ENCODE results near the gene PIERCE2.

Gene PIERCE2

DNA sequence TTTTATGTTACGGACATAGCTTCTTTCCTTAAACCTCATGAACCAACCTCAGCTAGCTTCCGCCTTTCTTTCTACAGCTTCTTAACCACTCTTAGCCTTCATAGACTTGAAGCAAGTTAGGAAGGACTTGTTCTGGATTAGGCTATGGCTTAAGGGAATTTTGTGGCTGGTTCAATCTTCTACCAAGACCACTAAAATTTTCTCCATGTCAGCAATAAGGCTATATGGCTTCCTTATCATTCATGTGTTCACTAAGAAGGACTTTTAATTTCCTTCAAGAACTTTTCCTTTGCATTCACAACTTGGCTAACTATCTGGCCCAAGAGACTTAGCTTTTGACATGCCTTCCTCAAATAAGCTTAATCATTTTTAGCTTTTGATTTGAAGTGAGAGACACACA, 24.6 kb upstream of the PIERCE2 start:
- Histone ChIP-seq H3K4ac (ENCODE audit: low read depth in 1 of 2, low read length in 2 of 2) (no peak overlapping the region), H3K36me3 (ENCODE audit: control insufficient read depth in 1 of 2, insufficient read depth in 2 of 2, low read depth in 1 of 2, low read length in 2 of 2) (peaks cover 8 to 62% of the 10 kb centered on the region in 2 experiments), H4K8ac (ENCODE audit: low read length) (no peak overlapping the region), H2AK5ac (ENCODE audit: low read length, severe bottlenecking) (no peak overlapping the region), H2BK15ac (ENCODE audit: low read depth, poor library complexity, severe bottlenecking) (no peak overlapping the region), H3K27ac (ENCODE audit: low read length, poor library complexity, severe bottlenecking) (no peak overlapping the region), H2AFZ (ENCODE audit: low read depth, low read length) (no peak overlapping the region), H3K4me2 (ENCODE audit: low read length, poor library complexity, severe bottlenecking) (no peak overlapping the region), H2BK120ac (ENCODE audit: low read depth, low read length) (no peak overlapping the region), H3K9me3 (ENCODE audit: control insufficient read depth, low read length) (peaks cover 6% of the 10 kb centered on the region), H3K27me3 (ENCODE audit: control insufficient read depth in 1 of 2, insufficient read depth in 1 of 2, low read length in 2 of 2) (no peaks in the 10 kb centered on the region), H2BK5ac (ENCODE audit: low read depth, low read length, poor library complexity, severe bottlenecking) (no peak overlapping the region), H3K4me3 (ENCODE audit: insufficient read depth in 1 of 2, low read depth in 1 of 2, low read length in 2 of 2) (no peak overlapping the region), H3K14ac (ENCODE audit: low read length in 2 of 2) (no peak overlapping the region), H3K9ac (ENCODE audit: low read length) (no peak overlapping the region), H3K18ac (ENCODE audit: low read depth in 1 of 2, low read length in 2 of 2) (no peak overlapping the region), H2BK12ac (ENCODE audit: low read length in 2 of 2) (no peak overlapping the region), H3K79me1 (replicated peaks; ENCODE audit: low read length, poor library complexity, severe bottlenecking) (peaks cover 5% of the 10 kb centered on the region), H4K91ac (ENCODE audit: low read length) (no peak overlapping the region), H3K23ac (ENCODE audit: low read length in 2 of 2) (no peak overlapping the region), H3K4me1 (ENCODE audit: control insufficient read depth, insufficient read depth, low read depth, low read length) (no peaks in the 10 kb centered on the region)
- WGBS, result 100% methylated on average over 1 of the region's 2 CpGs
- DNase-seq, result no peak

DNA sequence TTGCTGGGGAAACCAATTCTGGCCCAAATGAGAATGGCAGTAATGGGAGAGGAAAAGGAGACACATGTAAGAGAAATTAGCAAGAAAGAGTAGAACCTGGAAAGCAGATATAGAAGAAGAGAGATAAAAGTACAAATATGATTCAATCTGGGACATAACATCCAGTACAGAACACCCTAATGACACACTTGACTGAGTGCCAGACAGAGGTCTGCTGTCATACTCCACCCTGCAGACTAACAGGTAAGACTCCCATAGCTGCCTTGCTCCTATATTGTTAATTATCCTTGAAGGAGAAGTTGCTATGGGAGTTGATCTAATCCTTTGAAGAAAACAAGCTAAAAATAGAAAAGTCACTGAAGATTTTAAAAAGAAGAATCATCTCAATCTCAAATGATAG, 21.3 kb upstream of the PIERCE2 start:
- H2BK5ac ChIP-seq (ENCODE audit: low read depth, low read length, poor library complexity, severe bottlenecking), result no peak overlapping the region
- no peak overlapping the region for H4K91ac ChIP-seq (ENCODE audit: low read length)
- H2BK15ac ChIP-seq (ENCODE audit: low read depth, poor library complexity, severe bottlenecking), result no peak overlapping the region
- peaks cover 6% of the 10 kb centered on the region for H3K9me3 ChIP-seq (ENCODE audit: control insufficient read depth, low read length)
- H3K4me1 ChIP-seq (ENCODE audit: control insufficient read depth, insufficient read depth, low read depth, low read length), result no peaks in the 10 kb centered on the region
- H3K27ac ChIP-seq (ENCODE audit: low read length, poor library complexity, severe bottlenecking), result no peak overlapping the region
- no peak overlapping the region for H4K8ac ChIP-seq (ENCODE audit: low read length)
- H3K18ac ChIP-seq (ENCODE audit: low read depth in 1 of 2, low read length in 2 of 2), result no peak overlapping the region
- H3K27me3 ChIP-seq (ENCODE audit: control insufficient read depth in 1 of 2, insufficient read depth in 1 of 2, low read length in 2 of 2), result no peaks in the 10 kb centered on the region
- no peak overlapping the region for H3K4me3 ChIP-seq (ENCODE audit: insufficient read depth in 1 of 2, low read depth in 1 of 2, low read length in 2 of 2)
- no peak overlapping the region for H2AFZ ChIP-seq (ENCODE audit: low read depth, low read length)
- H3K4me2 ChIP-seq (ENCODE audit: low read length, poor library complexity, severe bottlenecking), result no peak overlapping the region
- no peak overlapping the region for H2BK120ac ChIP-seq (ENCODE audit: low read depth, low read length)
- no peak overlapping the region for H3K14ac ChIP-seq (ENCODE audit: low read length in 2 of 2)
- H3K9ac ChIP-seq (ENCODE audit: low read length), result no peak overlapping the region
- H2AK5ac ChIP-seq (ENCODE audit: low read length, severe bottlenecking), result no peak overlapping the region
- H2BK12ac ChIP-seq (ENCODE audit: low read length in 2 of 2), result no peak overlapping the region
- no peak overlapping the region for H3K23ac ChIP-seq (ENCODE audit: low read length in 2 of 2)
- H3K79me1 ChIP-seq (replicated peaks; ENCODE audit: low read length, poor library complexity, severe bottlenecking), result peaks cover 8% of the 10 kb centered on the region
- no peak for DNase-seq
- H3K36me3 ChIP-seq (ENCODE audit: control insufficient read depth in 1 of 2, insufficient read depth in 2 of 2, low read depth in 1 of 2, low read length in 2 of 2), result peaks cover 3 to 46% of the 10 kb centered on the region in 2 experiments
- no peak overlapping the region for H3K4ac ChIP-seq (ENCODE audit: low read depth in 1 of 2, low read length in 2 of 2)

DNA sequence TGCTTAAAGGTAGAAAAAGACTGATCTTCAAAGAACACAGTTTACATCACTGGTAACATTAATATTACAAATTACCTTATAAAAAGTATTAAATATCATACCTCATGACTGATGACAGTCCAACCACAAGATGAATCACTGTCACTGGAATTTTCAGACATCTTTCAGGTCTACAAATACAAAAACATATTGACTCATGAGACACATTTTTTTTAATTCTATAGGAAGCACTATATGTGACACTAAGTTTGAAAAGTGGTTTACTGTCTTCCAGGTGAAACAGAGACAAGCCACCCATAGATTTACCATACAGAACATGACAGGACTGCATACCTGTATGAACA, 19.1 kb upstream of the PIERCE2 start:
- no peak overlapping the region for H3K4me2 ChIP-seq (ENCODE audit: low read length, poor library complexity, severe bottlenecking)

DNA sequence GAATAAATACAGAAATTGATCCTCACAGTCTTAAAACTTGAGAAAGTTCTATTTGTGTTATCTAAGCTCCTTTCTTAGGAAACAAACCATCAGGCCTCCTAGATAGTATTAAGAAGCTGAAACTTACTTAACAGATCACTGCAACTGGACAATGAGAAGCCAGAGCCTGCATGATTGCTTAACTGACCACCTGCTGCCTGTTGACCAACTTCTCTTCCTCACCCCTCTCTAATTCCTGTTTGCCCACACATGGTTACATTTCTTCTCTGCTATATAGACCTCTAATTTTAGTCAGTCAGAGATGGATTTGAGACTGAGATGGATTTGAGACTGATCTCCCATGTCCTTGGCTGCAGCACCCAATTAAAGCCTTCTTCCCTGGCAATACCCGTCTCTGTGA, 13.6 kb upstream of the PIERCE2 start:
- Histone ChIP-seq H3K79me1 (replicated peaks; ENCODE audit: low read length, poor library complexity, severe bottlenecking) (peaks cover 29% of the 10 kb centered on the region), H2AK5ac (ENCODE audit: low read length, severe bottlenecking) (no peak overlapping the region), H2BK5ac (ENCODE audit: low read depth, low read length, poor library complexity, severe bottlenecking) (no peak overlapping the region), H3K9me3 (ENCODE audit: control insufficient read depth, low read length) (no peaks in the 10 kb centered on the region), H4K91ac (ENCODE audit: low read length) (no peak overlapping the region), H3K27me3 (ENCODE audit: control insufficient read depth in 1 of 2, insufficient read depth in 1 of 2, low read length in 2 of 2) (no peaks in the 10 kb centered on the region), H4K8ac (ENCODE audit: low read length) (no peak overlapping the region), H3K14ac (ENCODE audit: low read length in 2 of 2) (no peak overlapping the region), H2AFZ (ENCODE audit: low read depth, low read length) (no peak overlapping the region), H2BK120ac (ENCODE audit: low read depth, low read length) (no peak overlapping the region), H2BK12ac (ENCODE audit: low read length in 2 of 2) (no peak overlapping the region), H3K4ac (ENCODE audit: low read depth in 1 of 2, low read length in 2 of 2) (no peak overlapping the region), H3K23ac (ENCODE audit: low read length in 2 of 2) (no peak overlapping the region), H3K4me2 (ENCODE audit: low read length, poor library complexity, severe bottlenecking) (no peak overlapping the region), H3K4me1 (ENCODE audit: control insufficient read depth, insufficient read depth, low read depth, low read length) (no peaks in the 10 kb centered on the region), H3K9ac (ENCODE audit: low read length) (no peak overlapping the region), H3K4me3 (ENCODE audit: insufficient read depth in 1 of 2, low read depth in 1 of 2, low read length in 2 of 2) (no peak overlapping the region), H3K18ac (ENCODE audit: low read depth in 1 of 2, low read length in 2 of 2) (no peak overlapping the region), H3K27ac (ENCODE audit: low read length, poor library complexity, severe bottlenecking) (no peak overlapping the region), H2BK15ac (ENCODE audit: low read depth, poor library complexity, severe bottlenecking) (no peak overlapping the region), H3K36me3 (ENCODE audit: control insufficient read depth in 1 of 2, insufficient read depth in 2 of 2, low read depth in 1 of 2, low read length in 2 of 2) (no peaks in the 10 kb centered on the region)
- peak; percentile 19 for DNase-seq
- WGBS, result 98% methylated on average over 1 of the region's 1 CpG

More for the DNA sequence above, 19.1 kb upstream of the PIERCE2 start:
- H3K79me1 ChIP-seq (replicated peaks; ENCODE audit: low read length, poor library complexity, severe bottlenecking), result peaks cover 17% of the 10 kb centered on the region
- H3K9ac ChIP-seq (ENCODE audit: low read length), result peak overlapping the region; percentile 57
- no peak overlapping the region for H2AFZ ChIP-seq (ENCODE audit: low read depth, low read length)
- H2BK12ac ChIP-seq (ENCODE audit: low read length in 2 of 2), result no peak overlapping the region
- no peak overlapping the region for H3K27ac ChIP-seq (ENCODE audit: low read length, poor library complexity, severe bottlenecking)
- no peaks in the 10 kb centered on the region for H3K27me3 ChIP-seq (ENCODE audit: control insufficient read depth in 1 of 2, insufficient read depth in 1 of 2, low read length in 2 of 2)
- no peak overlapping the region for H3K4me3 ChIP-seq (ENCODE audit: insufficient read depth in 1 of 2, low read depth in 1 of 2, low read length in 2 of 2)
- H2BK120ac ChIP-seq (ENCODE audit: low read depth, low read length), result no peak overlapping the region
- no peak overlapping the region for H3K14ac ChIP-seq (ENCODE audit: low read length in 2 of 2)
- H2AK5ac ChIP-seq (ENCODE audit: low read length, severe bottlenecking), result no peak overlapping the region
- H4K91ac ChIP-seq (ENCODE audit: low read length), result no peak overlapping the region
- peak; percentile 8 for DNase-seq
- peaks cover 2 to 30% of the 10 kb centered on the region in 2 experiments for H3K36me3 ChIP-seq (ENCODE audit: control insufficient read depth in 1 of 2, insufficient read depth in 2 of 2, low read depth in 1 of 2, low read length in 2 of 2)
- no peaks in the 10 kb centered on the region for H3K4me1 ChIP-seq (ENCODE audit: control insufficient read depth, insufficient read depth, low read depth, low read length)
- H3K4ac ChIP-seq (ENCODE audit: low read depth in 1 of 2, low read length in 2 of 2), result no peak overlapping the region
- H3K9me3 ChIP-seq (ENCODE audit: control insufficient read depth, low read length), result no peaks in the 10 kb centered on the region
- no peak overlapping the region for H4K8ac ChIP-seq (ENCODE audit: low read length)
- H2BK5ac ChIP-seq (ENCODE audit: low read depth, low read length, poor library complexity, severe bottlenecking), result no peak overlapping the region
- no peak overlapping the region for H3K18ac ChIP-seq (ENCODE audit: low read depth in 1 of 2, low read length in 2 of 2)
- H3K23ac ChIP-seq (ENCODE audit: low read length in 2 of 2), result no peak overlapping the region
- no peak overlapping the region for H2BK15ac ChIP-seq (ENCODE audit: low read depth, poor library complexity, severe bottlenecking)
